HG02763 (cell line): ENCODE measurements around the gene NRM.

Experiments used
- ATAC-seq: cut with Tn5 transposase; IDR thresholded peaks from one replicate; pipeline ENCODE4 v1.9.1; 2021; ENCODE audit warnings: mild to moderate bottlenecking, moderate library complexity; ENCODE audit not compliant: unreplicated experiment

The NRM gene

DNA sequence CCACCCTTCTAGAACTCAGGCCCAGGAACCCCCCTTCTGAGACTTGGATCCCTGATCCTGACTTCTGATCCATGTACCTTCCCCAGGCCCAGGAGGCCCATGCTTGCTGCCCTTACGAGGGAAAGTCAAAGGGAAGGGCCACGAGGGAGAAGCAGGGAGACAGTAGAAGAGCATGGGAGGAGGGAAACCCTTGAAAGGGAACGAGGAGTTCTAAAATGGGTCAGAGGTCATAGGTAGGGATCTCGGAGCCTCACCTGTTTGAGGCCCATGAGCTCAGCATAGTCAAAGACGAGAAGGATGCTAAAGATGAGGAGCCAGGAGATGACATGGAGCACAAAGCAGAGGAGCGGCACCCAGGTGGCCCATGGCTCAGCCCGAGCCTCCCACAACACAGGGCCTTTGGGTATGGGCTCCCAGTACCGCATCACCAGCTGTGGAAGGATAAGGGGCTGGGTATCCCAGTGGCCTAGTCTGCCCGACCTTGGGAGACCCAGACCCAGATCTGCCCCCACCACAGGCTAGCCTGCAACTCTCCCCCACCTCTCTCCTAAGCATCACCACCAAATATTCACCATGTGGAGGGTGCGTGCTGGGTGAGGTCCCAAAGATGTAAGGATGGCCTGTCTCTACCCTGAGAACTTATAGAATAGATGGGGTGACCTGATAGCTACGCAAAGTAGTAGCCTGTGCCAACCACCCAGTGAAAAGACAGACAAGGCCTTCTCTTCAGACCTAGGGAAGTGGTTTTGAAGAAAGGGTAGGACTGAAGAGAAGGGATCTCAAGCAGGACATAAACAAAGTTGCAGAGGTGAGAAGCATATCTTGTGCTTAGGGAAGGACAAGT, 1.5 kb downstream of the NRM start:
- ATAC-seq = no peak

DNA sequence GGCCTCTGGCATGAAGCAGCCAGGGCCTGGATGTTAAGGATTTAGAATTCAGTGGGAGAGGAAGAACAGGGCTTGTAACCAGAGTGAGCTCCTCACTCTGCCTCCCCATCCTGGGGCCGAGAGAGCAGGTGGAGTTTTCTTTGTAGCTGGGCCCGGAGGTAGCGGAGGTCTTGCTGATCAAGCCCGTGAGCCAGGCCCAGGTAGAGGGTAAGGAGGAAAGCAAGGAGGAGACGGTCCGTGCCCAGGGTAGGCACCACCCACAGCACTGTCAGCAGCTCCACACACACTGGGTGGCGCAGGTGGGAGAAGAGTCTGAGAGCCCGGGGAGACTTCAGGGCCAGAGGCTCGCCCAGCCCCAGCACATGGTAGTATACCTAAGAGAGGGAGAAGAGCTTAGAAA, 2.2 kb downstream of the NRM start:
- no peak for ATAC-seq

GRCh38 chr6:30687659-30688431, 2.9 kb downstream of the NRM start:
- ATAC-seq = no peak

- peak; percentile 49 for ATAC-seq
These were observed 3.7 kb downstream of the NRM start for GRCh38 chr6:30686908-30687658.

DNA sequence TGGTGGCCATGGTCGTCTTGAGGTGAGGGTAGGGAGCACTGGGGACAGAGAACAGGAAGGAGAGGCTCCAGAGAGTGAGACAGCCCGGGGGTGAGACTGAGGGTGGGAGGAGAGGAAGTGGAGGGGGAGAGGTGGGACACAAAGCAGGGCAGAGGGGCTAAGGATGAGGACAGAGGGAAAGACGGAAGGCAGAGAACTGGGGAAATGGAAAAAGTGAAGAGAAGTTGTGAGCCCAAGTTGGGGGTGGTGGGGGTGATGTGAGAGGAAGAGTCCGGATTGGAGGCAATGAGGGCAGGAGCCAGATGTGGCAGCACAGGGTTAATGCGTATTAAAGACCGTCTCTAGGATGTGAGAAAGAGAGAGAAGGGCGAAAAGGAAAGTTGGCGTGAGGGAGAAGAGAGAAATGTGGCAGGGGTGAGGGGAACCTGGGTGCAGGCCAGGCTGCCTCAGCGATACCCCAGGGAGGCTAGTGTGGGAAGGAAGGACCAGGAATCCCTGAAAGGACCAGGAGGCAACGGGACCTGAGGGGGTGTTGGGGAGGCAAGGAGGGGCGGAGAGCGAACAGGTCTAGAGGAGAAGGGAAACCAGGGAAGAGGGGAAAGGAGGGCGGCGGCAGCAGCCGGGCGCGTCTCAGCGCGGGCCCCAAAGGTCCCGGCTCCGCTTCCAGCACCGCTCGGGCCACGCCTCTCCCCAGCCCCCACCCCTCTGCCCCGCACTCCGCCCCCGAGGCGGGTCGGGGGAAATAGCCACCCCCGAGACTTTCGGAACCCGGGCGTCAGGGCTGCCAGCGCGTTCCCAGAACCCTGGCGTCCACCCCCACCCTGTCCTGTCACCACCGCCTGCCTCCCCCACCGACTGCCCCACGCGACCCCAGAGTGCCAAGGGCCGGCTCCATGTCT, 4.5 kb downstream of the NRM start, which contains the start of gene PPP1R18:
PPP1R18 (minus strand) TSS at position 637 of the 899 bp plus-strand sequence; CDS start at position 10, 627 bp downstream.
- ATAC-seq = no peak

DNA sequence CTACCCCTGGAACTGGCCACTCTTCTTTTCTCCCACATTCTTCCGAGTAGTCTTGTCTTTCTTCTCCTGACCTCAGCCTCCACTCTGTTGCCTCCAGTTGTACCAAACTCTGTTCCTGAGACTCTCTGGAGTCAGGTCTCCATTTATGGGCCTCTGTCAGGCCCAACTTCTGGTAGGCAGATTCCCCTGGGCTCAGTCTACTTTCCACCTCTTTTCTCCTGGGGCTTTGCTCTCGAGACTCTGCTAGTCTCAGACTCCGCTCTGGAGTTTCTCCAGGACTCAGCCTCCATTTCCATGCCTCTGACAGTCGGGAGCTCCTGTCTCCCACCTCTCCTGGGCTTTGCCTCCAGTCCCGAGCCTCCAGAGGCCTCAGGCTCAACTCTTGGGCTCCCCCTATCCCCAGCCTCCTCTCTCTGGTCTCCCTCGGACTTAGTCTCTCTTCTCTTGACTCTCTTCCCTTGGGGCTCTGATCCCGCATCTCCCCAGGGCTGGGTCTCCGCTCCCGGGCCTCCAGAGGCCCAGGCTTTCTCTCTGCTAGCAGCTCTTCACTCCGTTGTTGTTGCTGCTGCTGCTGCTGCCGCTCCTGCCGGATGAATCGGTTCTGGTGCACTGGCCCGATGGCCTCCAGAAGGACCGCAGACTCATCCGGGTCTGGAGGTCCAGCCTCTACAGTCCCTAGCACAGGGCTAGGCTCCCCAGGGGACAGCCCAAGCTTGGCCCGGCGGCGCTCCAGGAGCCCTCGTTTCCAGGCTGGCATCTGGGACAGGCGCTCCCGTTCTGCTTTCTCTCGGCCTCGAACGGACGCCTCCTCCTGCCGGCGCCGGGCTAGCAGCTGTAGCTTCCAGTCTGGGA, 5.4 kb downstream of the NRM start:
- no peak for ATAC-seq

DNA sequence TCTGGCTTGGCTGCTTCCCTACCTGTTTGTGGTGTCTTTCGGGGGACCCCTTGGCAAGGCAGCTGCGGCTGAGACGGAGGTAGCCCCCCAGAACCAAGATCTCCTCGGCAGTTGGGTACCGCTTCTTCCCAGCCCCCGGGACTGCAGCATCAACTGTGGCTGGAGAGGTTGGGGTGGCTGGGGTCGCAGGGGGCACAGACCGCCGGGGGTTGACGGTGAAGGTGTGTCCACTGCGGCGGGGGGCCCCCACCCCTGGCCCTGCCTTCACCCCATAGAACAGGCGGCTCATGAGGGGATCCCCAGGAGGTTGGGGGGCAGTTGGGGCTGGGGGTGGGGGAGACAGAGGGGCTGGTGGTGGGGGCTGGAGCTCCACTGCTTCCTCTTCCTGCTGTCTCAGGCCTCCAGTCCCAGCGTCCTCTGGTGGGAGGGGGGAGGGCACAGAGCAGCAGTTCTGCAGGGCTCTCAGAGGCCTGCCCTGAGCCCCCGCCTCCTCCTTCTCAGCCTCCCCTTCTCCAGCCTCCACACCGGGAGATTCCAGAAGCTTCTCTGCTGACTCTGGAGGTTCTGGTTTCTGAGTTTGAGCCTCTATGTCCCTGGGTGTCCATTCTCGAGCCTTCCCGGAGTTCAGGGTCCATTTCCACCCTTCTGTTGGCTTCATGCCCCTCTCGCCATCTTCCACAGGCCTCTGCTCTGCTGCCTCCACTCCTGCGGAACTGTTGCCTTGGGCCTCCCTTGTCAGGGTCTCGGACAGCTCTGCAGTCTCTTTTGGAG, 6.2 kb downstream of the NRM start:
- ATAC-seq = no peak

DNA sequence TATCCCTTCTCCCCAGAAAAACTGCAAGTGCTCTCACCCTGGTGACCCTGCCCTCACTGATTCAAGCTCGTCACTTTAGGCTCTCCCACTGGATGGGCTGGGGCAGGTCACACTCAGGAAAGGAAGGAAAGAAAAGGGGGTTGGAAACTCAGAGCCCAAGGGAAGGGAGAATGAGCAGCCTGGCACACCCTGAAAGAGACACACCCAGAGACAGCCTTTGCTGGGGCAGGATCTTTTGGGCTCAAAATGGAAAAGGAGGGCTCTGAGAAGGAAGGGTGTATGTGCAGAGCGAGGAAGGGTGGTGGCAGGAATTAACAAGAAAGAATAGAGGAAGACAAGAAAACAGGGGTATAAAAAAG, 6.8 kb downstream of the NRM start:
- ATAC-seq = no peak

DNA sequence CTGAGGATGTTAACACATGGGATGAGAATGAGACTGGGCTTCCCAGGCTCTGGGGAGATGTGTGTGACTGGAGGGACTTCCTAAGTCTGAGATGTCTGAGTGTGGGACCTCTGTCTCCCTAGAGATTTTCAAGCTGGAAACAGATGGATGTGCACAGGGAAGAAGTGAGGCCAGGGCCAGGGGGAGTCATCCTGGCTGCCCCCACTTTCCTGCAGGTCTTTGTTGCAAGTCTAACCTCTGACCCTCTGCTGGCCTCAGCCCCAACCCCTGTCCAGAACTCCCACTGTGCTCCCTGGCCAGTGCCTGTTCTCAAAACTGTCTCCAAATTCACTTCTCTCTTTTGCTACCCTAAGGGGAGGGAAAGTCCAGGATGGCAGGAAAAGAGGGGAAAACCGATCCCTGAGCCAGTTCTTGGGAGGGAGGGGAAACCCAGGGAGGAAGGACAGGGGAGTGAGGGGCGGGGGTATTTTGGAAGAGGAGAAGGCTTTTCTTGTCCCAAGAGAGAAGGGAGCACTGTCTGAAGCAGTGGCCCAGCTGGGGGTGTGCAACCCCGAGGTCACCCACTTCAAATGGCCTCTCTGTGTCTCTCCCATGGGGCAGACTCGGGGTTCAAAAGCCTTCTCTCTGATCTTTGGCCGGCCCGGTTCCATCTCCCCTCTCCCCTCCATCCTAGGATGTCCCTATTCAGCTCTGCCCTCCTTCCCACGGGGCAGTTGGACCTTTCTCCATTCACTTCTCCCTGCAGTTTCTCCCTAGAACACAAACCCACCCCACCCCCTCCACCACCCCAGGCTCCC, 7.4 kb downstream of the NRM start:
- no peak for ATAC-seq

DNA sequence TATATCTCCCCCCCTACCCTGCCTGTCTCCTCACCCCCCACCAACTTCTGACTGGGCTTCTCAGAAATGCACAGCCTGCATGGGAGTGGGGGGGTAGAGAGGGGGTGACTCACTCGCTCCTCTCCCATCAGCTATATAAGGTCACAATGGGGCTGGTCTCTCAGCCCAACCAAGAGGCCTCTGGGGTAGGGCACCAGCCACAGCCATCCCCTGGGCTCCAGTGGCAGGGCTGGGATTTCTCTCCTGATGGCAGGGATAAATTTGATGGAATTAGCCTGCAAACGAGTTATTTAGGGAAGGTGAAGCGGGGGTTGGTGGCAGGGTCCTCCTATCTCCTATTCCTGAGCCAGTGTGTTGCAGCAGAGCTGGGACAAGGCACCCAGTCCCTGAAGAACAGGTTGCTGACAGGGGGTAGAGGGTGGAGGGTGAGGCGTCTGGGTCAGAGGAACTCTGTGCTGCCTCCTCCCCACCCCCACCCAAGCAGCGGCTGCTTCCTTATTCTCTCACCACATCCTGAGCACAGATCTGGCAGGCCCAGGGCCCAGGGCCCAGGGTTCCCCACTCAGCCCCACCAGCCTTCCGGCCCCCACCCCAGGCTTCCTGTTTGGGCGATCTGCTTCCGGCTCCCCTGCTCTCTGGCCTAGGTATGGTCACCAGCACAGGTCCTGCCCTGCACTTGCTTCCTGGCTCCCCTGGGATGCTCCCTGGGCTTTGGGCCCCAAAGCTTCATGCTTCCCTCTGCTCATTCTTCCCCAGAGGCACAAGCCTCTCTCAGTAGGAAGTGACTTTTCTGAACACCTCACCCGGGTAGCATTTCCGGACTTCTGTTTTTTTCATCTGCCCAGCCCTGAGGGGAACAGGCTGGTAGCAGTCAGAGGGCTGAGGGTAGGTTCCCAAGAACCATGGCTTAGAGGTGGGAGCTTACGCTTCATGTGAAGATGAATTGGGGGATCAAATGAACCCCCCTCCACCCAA, 8.4 kb downstream of the NRM start:
- ATAC-seq = peak; percentile 34

GRCh38 chr6:30681766-30682142, 9.0 kb downstream of the NRM start:
- no peak for ATAC-seq

- no peak for ATAC-seq
These were observed 10.8 kb downstream of the NRM start for GRCh38 chr6:30679765-30680535.

GRCh38 chr6:30678964-30679726, 11.6 kb downstream of the NRM start:
- ATAC-seq = peak; percentile 31

DNA sequence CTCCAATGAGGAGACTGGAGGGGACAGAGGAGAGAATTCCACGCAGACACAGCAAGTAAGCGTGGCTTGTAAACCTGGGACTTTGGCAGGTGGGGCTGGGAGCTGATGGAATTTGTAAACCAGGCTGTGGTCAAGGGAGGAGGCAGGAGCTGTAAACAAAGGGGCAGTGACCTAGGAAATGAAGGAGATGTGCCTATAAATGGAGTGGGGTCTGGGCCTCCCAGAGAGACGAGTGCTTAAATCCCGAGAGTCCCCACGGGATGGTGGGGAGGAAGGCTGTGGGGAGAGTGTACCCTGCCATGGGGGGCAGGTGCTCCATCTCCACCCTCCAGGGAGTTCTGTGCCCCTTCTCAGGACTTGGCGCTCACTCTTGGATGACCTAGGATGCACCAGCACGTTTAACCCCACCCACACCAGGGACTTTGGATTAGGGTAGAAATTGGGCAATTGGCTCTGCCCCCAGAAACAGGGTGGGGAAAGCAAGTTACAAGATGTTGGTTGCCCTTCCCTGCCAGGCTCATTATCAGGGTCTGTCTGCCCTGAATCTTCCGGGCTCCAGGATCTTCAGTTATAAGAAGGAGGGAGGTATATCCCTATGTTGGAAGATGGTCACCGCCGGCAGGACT, 14.0 kb downstream of the NRM start:
- ATAC-seq = no peak
